SK-N-SH treated with all-trans-retinoic acid at 6 μM for 48 hours (cell line): Measurements from ENCODE around the gene GAREM1.

ENCODE experiments used
- ARNTL ChIP-seq: fragments of 450-650 bp; formaldehyde crosslinking; IDR thresholded peaks from 2 replicates; pipeline ENCODE4 v1.5.0; 2020; ENCODE audit warnings: low read depth, mild to moderate bottlenecking, moderate library complexity, borderline replicate concordance
- BACH2 ChIP-seq: fragments of 250-450 bp; sonication (Bioruptor Pico); IDR thresholded peaks from 2 replicates; pipeline ENCODE4 v1.9.0; 2021; ENCODE audit warnings: mild to moderate bottlenecking, borderline replicate concordance
- CREB5 ChIP-seq: fragments of 250-450 bp; sonication (Bioruptor Pico); IDR thresholded peaks from 2 replicates; pipeline ENCODE4 v1.5.1; 2020; ENCODE audit warnings: low read depth, mild to moderate bottlenecking, moderate library complexity
- PATZ1 ChIP-seq: fragments of 250-450 bp; sonication (Bioruptor Pico); IDR thresholded peaks from 2 replicates; pipeline ENCODE4 v1.8.0; 2020; ENCODE audit warnings: mild to moderate bottlenecking, moderate library complexity, borderline replicate concordance
- TCF4 ChIP-seq: fragments of 250-450 bp; sonication (Bioruptor Pico); IDR thresholded peaks from 2 replicates; pipeline ENCODE4 v1.8.0; 2021; ENCODE audit warnings: mild to moderate bottlenecking, moderate library complexity, borderline replicate concordance
- TOX ChIP-seq: fragments of 250-450 bp; sonication (Bioruptor Pico); IDR thresholded peaks from 2 replicates; pipeline ENCODE4 v1.8.0; 2021; ENCODE audit warnings: mild to moderate bottlenecking, moderate library complexity, borderline replicate concordance
- TSHZ2 ChIP-seq: fragments of 250-450 bp; sonication (Bioruptor Pico); IDR thresholded peaks from 2 replicates; pipeline ENCODE4 v1.5.0; 2020; ENCODE audit warnings: mild to moderate bottlenecking, moderate library complexity
- ZFP30 ChIP-seq: fragments of 450-650 bp; formaldehyde crosslinking; IDR thresholded peaks from 2 replicates; pipeline ENCODE4 v1.5.0; 2022; ENCODE audit warnings: mild to moderate bottlenecking, moderate library complexity
- ZNF565 ChIP-seq: fragments of 450-650 bp; formaldehyde crosslinking; conservative IDR thresholded peaks from 2 replicates; pipeline ENCODE4 v1.5.0; 2020; ENCODE audit warnings: low read depth, mild to moderate bottlenecking, moderate library complexity
- ZNF70 ChIP-seq: fragments of 450-650 bp; formaldehyde crosslinking; IDR thresholded peaks from 2 replicates; pipeline ENCODE4 v1.5.0; 2020; ENCODE audit warnings: mild to moderate bottlenecking, moderate library complexity

GRCh38 chr18:32470714-32471633, at the start of gene GAREM1:
- TF ChIP-seq TOX (CRISPR knock-in tag) = no peak
- no peak for TF ChIP-seq TCF4 (CRISPR knock-in tag)
- TF ChIP-seq ZFP30 (CRISPR knock-in tag) = no peak
- TF ChIP-seq BACH2 (CRISPR knock-in tag) = no peak
- no peak for TF ChIP-seq CREB5 (CRISPR knock-in tag)
- no peak for TF ChIP-seq PATZ1 (CRISPR knock-in tag)
- no peak for TF ChIP-seq ZNF565
- TF ChIP-seq ZNF70 (CRISPR knock-in tag) = no peak
- TF ChIP-seq TSHZ2 (CRISPR knock-in tag) = no peak
- TF ChIP-seq ARNTL (CRISPR knock-in tag) = no peak
